GM21737 (cell line): ENCODE data around the gene TBCEL.
"Not testable (repeated sequence)": the region's sequence is repeated elsewhere in the genome, so short reads cannot be mapped to it uniquely, and the experiment has no call there.

Source experiments
- ATAC-seq: cut with Tn5 transposase; IDR thresholded peaks from one replicate; pipeline ENCODE4 v1.9.1; 2021; ENCODE audit warnings: mild to moderate bottlenecking, moderate library complexity; ENCODE audit not compliant: unreplicated experiment

The TBCEL gene

GRCh38 chr11:121023848-121024751 is at the start of gene TBCEL:
TBCEL (plus strand) TSS chr11:121024102; CDS start chr11:121045691, 21,589 bp downstream.
- peak; percentile 93 for ATAC-seq

- no peak for ATAC-seq
These were observed 49.4 kb upstream of the TBCEL start for GRCh38 chr11:120974466-120974865.

- no peak for ATAC-seq
These were observed 48.9 kb upstream of the TBCEL start for GRCh38 chr11:120974965-120975364.

- ATAC-seq: no peak
These were observed 46.4 kb upstream of the TBCEL start for GRCh38 chr11:120977266-120978137.

- no peak for ATAC-seq
These were observed 45.2 kb upstream of the TBCEL start for GRCh38 chr11:120978701-120979100.

- ATAC-seq: peak; percentile 59
These were observed 38.0 kb upstream of the TBCEL start for GRCh38 chr11:120985718-120986569.

- no peak for ATAC-seq
These were observed 35.3 kb upstream of the TBCEL start for GRCh38 chr11:120988603-120989002.

- no peak for ATAC-seq
These were observed 31.8 kb upstream of the TBCEL start for GRCh38 chr11:120991830-120992686.

GRCh38 chr11:120994091-120994859 is 29.6 kb upstream of the TBCEL start:
- no peak for ATAC-seq

- no peak for ATAC-seq
These were observed 28.7 kb upstream of the TBCEL start for GRCh38 chr11:120995184-120995583.

- no peak for ATAC-seq
These were observed 26.9 kb upstream of the TBCEL start for GRCh38 chr11:120996973-120997372.

GRCh38 chr11:120998581-120998980 is 25.3 kb upstream of the TBCEL start:
- ATAC-seq: no peak

GRCh38 chr11:121004206-121004840 is 19.6 kb upstream of the TBCEL start:
- no peak for ATAC-seq

GRCh38 chr11:121006922-121007321 is 17.0 kb upstream of the TBCEL start:
- no peak for ATAC-seq

GRCh38 chr11:121008551-121008950 is 15.4 kb upstream of the TBCEL start:
- ATAC-seq: no peak

- ATAC-seq: no peak
These were observed 11.8 kb upstream of the TBCEL start for GRCh38 chr11:121012091-121012490.

- ATAC-seq: no peak
These were observed 5.2 kb upstream of the TBCEL start for GRCh38 chr11:121018746-121019145.

GRCh38 chr11:121021718-121022117 is 2.2 kb upstream of the TBCEL start:
- ATAC-seq: not testable (repeated sequence)

GRCh38 chr11:121024989-121025388 is 1.1 kb downstream of the TBCEL start:
- no peak for ATAC-seq
